Measurements from ENCODE around the gene VPS13D. TPM values are rescaled to one million over a fixed set of nuclear protein-coding genes. Genes with fewer than 3 reads are reported as not detected.

VPS13D gene
- total RNA-seq, 4 donors from 2014 or later: 60.9 to 91.6 (median 71.6) TPM

DNA sequence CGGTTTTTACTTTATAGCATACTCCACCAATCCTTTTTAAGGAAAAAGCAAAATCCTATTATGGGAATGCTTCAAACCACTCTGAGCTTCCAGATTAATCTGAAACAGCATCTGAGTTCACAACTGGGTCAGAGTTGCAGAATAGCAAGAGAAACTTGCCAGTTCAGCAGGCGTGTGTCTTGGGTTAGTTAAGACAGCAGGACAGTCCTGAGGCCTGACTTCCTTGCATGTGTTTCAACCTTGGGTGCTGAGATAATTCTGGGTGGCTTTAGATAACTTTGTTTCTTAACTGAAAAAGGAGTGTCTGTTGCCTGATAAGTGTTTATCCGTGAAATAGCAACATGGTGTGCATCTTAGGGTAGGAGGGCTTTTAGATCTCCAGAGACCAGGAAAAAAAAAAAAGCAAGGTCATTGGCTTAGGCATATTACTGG, 218.9 kb downstream of the VPS13D start:
- no peak overlapping the region for H3K4me3 ChIP-seq
- peak overlapping the region; percentile 84 to 91 (median 90) for H3K27ac ChIP-seq
- ATAC-seq (peak; percentile 29 to 58), DNase-seq (peak; percentile 65 to 84)
- TF ChIP-seq, protein P1, sequence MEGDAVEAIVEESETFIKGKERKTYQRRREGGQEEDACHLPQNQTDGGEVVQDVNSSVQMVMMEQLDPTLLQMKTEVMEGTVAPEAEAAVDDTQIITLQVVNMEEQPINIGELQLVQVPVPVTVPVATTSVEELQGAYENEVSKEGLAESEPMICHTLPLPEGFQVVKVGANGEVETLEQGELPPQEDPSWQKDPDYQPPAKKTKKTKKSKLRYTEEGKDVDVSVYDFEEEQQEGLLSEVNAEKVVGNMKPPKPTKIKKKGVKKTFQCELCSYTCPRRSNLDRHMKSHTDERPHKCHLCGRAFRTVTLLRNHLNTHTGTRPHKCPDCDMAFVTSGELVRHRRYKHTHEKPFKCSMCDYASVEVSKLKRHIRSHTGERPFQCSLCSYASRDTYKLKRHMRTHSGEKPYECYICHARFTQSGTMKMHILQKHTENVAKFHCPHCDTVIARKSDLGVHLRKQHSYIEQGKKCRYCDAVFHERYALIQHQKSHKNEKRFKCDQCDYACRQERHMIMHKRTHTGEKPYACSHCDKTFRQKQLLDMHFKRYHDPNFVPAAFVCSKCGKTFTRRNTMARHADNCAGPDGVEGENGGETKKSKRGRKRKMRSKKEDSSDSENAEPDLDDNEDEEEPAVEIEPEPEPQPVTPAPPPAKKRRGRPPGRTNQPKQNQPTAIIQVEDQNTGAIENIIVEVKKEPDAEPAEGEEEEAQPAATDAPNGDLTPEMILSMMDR (IDR thresholded peaks at IDR 0.05 in 4 of 5, conservative IDR thresholded peaks at IDR 0.05 in 1 of 5): no peak
- peak in 1 of 2 donors; percentile 40 for TF ChIP-seq POLR2A (IDR thresholded peaks at IDR 0.05)
- H3K4me1 ChIP-seq: peaks cover 83 to 84% of the 10 kb centered on the region in 2 donors
- H3K27me3 ChIP-seq: no peaks in the 10 kb centered on the region
- H3K9me3 ChIP-seq: no peaks in the 10 kb centered on the region
- in situ Hi-C loops (cut with MboI; ENCODE audit: low sequenced_read_pairs in 4 of 4) (no loop called here), intact Hi-C loops (cut with DNase I; ENCODE audit: low total_unique reads) (no loop called here)
- H3K36me3 ChIP-seq: no peaks in the 10 kb centered on the region

- intact Hi-C loops (cut with DNase I; ENCODE audit: low total_unique reads) (loop anchor here (5.0 kb wide), 3 partner anchors 92 to 217 kb away; no protein-coding TSS in a partner anchor), in situ Hi-C loops (cut with MboI; ENCODE audit: low sequenced_read_pairs in 4 of 4) (no loop called here)
- no peaks in the 10 kb centered on the region for H3K36me3 ChIP-seq
- H3K4me3 ChIP-seq: peak overlapping the region in 1 of 4 donors; percentile 17
- H3K4me1 ChIP-seq: peaks cover 92 to 99% of the 10 kb centered on the region in 2 donors
- no peaks in the 10 kb centered on the region for H3K27me3 ChIP-seq
- H3K9me3 ChIP-seq: no peaks in the 10 kb centered on the region
- TF ChIP-seq, protein P1 (IDR thresholded peaks at IDR 0.05 in 4 of 5, conservative IDR thresholded peaks at IDR 0.05 in 1 of 5): peak in 1 of 5 experiments; percentile 18
- no peak for TF ChIP-seq POLR2A (IDR thresholded peaks at IDR 0.05)
- peak; percentile 49 to 65 for ATAC-seq
- DNase-seq: peak; percentile 75 to 90
- peak overlapping the region; percentile 84 to 91 (median 90) for H3K27ac ChIP-seq
Observed at GRCh38 chr1:12450090-12450755, 220.4 kb downstream of the VPS13D start.

DNA sequence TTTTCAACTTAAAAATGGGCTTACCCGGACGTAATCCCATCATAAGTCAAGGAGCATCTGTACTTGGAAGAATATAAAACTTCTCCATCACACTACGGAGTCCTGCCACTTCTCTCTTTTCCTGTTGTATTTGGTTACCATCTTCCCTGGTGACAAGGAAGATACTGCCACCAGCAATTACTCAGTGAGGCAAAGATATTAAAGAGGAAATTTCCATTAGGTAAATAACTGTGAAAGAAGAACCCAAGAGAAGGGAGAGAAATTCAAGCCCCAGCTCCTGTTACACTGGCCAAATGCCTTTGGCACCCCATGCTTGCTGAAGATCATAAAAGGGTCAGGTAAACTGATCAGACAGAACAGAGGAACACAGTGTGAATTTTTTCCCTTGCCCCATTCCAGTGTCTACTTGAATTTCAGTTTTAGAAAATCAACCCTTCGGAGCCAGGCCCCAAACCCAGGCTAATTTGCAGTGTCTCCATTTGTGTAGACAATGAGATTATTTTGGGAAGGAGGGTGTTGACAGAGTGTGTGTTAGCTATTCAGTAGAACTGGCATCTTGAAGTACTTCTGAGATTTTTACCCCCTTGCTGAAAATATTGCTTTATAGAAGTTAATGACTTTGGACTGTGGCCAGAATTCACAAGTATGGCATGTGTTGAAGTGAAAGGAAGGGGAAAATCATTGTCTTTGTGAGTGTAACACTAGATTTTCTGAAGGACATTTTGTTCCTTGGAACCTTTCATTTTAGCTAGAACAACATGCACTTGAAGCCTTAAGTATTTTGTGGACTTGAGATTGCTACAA, 221.1 kb downstream of the VPS13D start:
- Histone ChIP-seq H3K4me3 (peak overlapping the region in 1 of 4 donors; percentile 17), H3K27ac (peak overlapping the region; percentile 84 to 91 (median 90)), H3K4me1 (peaks cover 93 to 98% of the 10 kb centered on the region in 2 donors), H3K9me3 (no peaks in the 10 kb centered on the region), H3K36me3 (no peaks in the 10 kb centered on the region), H3K27me3 (no peaks in the 10 kb centered on the region)
- ATAC-seq: peak; percentile 63 to 64
- intact Hi-C loops (cut with DNase I; ENCODE audit: low total_unique reads): loop anchor here (5.0 kb wide), 3 partner anchors 91 to 216 kb away; no protein-coding TSS in a partner anchor
- peak in 1 of 2 donors; percentile 18 for TF ChIP-seq POLR2A (IDR thresholded peaks at IDR 0.05)
- TF ChIP-seq, protein P1 (IDR thresholded peaks at IDR 0.05 in 4 of 5, conservative IDR thresholded peaks at IDR 0.05 in 1 of 5): peak in 1 of 5 experiments; percentile 9
- in situ Hi-C loops (cut with MboI; ENCODE audit: low sequenced_read_pairs in 4 of 4): no loop called here
- DNase-seq: peak; percentile 86 to 94

- H3K4me1 ChIP-seq: peaks cover 92 to 96% of the 10 kb centered on the region in 2 donors
- H3K4me3 ChIP-seq: no peak overlapping the region
- H3K9me3 ChIP-seq: no peaks in the 10 kb centered on the region
- no peak for TF ChIP-seq POLR2A (IDR thresholded peaks at IDR 0.05)
- TF ChIP-seq, protein P1 (IDR thresholded peaks at IDR 0.05 in 4 of 5, conservative IDR thresholded peaks at IDR 0.05 in 1 of 5): no peak
- intact Hi-C loops (cut with DNase I; ENCODE audit: low total_unique reads): loop anchor here (5.0 kb wide), 3 partner anchors 91 to 216 kb away; no protein-coding TSS in a partner anchor
- DNase-seq: no peak
- no peaks in the 10 kb centered on the region for H3K36me3 ChIP-seq
- in situ Hi-C loops (cut with MboI; ENCODE audit: low sequenced_read_pairs in 4 of 4): no loop called here
- ATAC-seq: no peak
- no peaks in the 10 kb centered on the region for H3K27me3 ChIP-seq
- H3K27ac ChIP-seq: peak overlapping the region; percentile 84 to 91 (median 90)
Observed at GRCh38 chr1:12451560-12451900, 221.7 kb downstream of the VPS13D start.
